IMR-90 (cell line): ENCODE data around the gene AAMP. TPM values are rescaled to one million over a fixed set of nuclear protein-coding genes. Genes with fewer than 3 reads are reported as not detected.

ENCODE experiments used
- ATAC-seq: fragments of 200-7000 bp; cut with Tn5 transposase; 2 replicates; pipeline ENCODE4 v1.9.1; 2020; ENCODE audit warnings: low read depth, mild to moderate bottlenecking, moderate library complexity
- BruUV-seq: library from RNA; stranded (reverse); fragments of 400-500 nt; replicated peaks from 2 replicates; lab custom pipeline; 2021; lab: Mats Ljungman, UMichigan
- CTCF ChIA-PET: fragments of 300-600 bp; formaldehyde crosslinking; extraction: SDS; loops from one replicate; lab custom pipeline; 2021; ENCODE audit warnings: antibody characterized with exemption; lab: Yijun Ruan, JAX
- POLR2A ChIA-PET: fragments of 300-600 bp; sonication (Branson Sonifier 250); formaldehyde crosslinking; loops from one replicate; lab custom pipeline; 2022; ENCODE audit warnings: antibody characterized with exemption; ENCODE audit not compliant: unreplicated experiment; lab: Charles Lee
- DNase-seq: peaks from one replicate; pipeline ENCODE4 v3.0.0; 2013
- H2AFZ ChIP-seq: replicated peaks from 2 replicates; pipeline ENCODE3; 2013; ENCODE audit warnings: low read length, mild to moderate bottlenecking; ENCODE audit not compliant: poor library complexity
- H2AK5ac ChIP-seq: 2 replicates; pipeline ENCODE4 v1.6.1; 2013; ENCODE audit warnings: low read depth, low read length, inconsistent platforms
- H2AK9ac ChIP-seq: replicated peaks from 2 replicates; pipeline ENCODE3; 2013; ENCODE audit warnings: mild to moderate bottlenecking, low read depth, low read length, moderate library complexity; ENCODE audit not compliant: poor library complexity
- H2BK120ac ChIP-seq: 2 replicates; pipeline ENCODE4 v1.6.1; 2013; ENCODE audit warnings: low read depth, low read length, inconsistent platforms
- H2BK15ac ChIP-seq: 3 replicates; pipeline ENCODE4 v1.6.1; 2013; ENCODE audit warnings: low read depth, low read length, inconsistent platforms
- H2BK20ac ChIP-seq: 2 replicates; pipeline ENCODE4 v1.6.1; 2013; ENCODE audit warnings: low read depth, mild to moderate bottlenecking, inconsistent platforms, low read length, moderate library complexity
- H2BK5ac ChIP-seq: 2 replicates; pipeline ENCODE4 v1.6.1; 2013; ENCODE audit warnings: mild to moderate bottlenecking, low read depth, low read length, inconsistent platforms; ENCODE audit not compliant: poor library complexity, severe bottlenecking
- H3K14ac ChIP-seq: replicated peaks from 2 replicates; pipeline ENCODE4 v1.6.1; 2013; ENCODE audit warnings: low read depth, low read length, inconsistent platforms
- H3K18ac ChIP-seq: 2 replicates; pipeline ENCODE4 v1.6.1; 2013; ENCODE audit warnings: low read depth, low read length, control low read depth
- H3K23ac ChIP-seq: 2 replicates; pipeline ENCODE4 v1.6.1; 2013; ENCODE audit warnings: low read depth, low read length, inconsistent platforms
- H3K27ac ChIP-seq: 2 replicates; pipeline ENCODE4 v1.5.1; 2013; ENCODE audit warnings: mild to moderate bottlenecking, control low read depth, low read length; ENCODE audit not compliant: insufficient read depth
- H3K27me3 ChIP-seq: 2 replicates; pipeline ENCODE4 v1.6.1; 2013; ENCODE audit warnings: low read length; ENCODE audit not compliant: control insufficient read depth, insufficient read depth
- H3K36me3 ChIP-seq: 2 replicates; pipeline ENCODE4 v1.6.1; 2013; ENCODE audit warnings: low read length, mixed read lengths; ENCODE audit not compliant: control insufficient read depth, insufficient read depth
- H3K4ac ChIP-seq: 2 replicates; pipeline ENCODE4 v1.6.1; 2013; ENCODE audit warnings: low read depth, low read length, inconsistent platforms
- H3K4me1 ChIP-seq: 2 replicates; pipeline ENCODE4 v1.6.1; 2013; ENCODE audit warnings: low read length, mixed read lengths; ENCODE audit not compliant: control insufficient read depth, insufficient read depth
- H3K4me2 ChIP-seq: 2 replicates; pipeline ENCODE4 v1.6.1; 2013; ENCODE audit warnings: low read depth, mild to moderate bottlenecking, control low read depth, low read length, moderate library complexity
- H3K4me3 ChIP-seq: 2 replicates; pipeline ENCODE4 v1.5.1; 2013; ENCODE audit warnings: low read depth, mild to moderate bottlenecking, control low read depth, low read length, moderate library complexity; ENCODE audit not compliant: insufficient read depth
- H3K56ac ChIP-seq: 2 replicates; pipeline ENCODE4 v1.6.1; 2013; ENCODE audit warnings: low read length, inconsistent platforms; ENCODE audit not compliant: insufficient read depth; ENCODE audit errors: extremely low read depth
- H3K79me1 ChIP-seq, 2 experiments: 2 replicates each; pipeline ENCODE4 v1.6.1; 2013; ENCODE audit warnings: low read length in 2 of 2, inconsistent platforms in 1 of 2, low read depth in 1 of 2
- H3K9ac ChIP-seq: 2 replicates; pipeline ENCODE4 v1.6.1; 2013; ENCODE audit warnings: low read depth, low read length, control low read depth
- H3K9me1 ChIP-seq: 2 replicates; pipeline ENCODE4 v1.6.1; 2013; ENCODE audit warnings: low read length, inconsistent platforms; ENCODE audit not compliant: insufficient read depth
- H3K9me3 ChIP-seq: 2 replicates; pipeline ENCODE4 v1.6.1; 2013; ENCODE audit warnings: low read length; ENCODE audit not compliant: control insufficient read depth, insufficient read depth
- H4K20me1 ChIP-seq: 2 replicates; pipeline ENCODE4 v1.6.1; 2013; ENCODE audit warnings: low read length, inconsistent platforms; ENCODE audit not compliant: insufficient read depth
- H4K5ac ChIP-seq: 2 replicates; pipeline ENCODE4 v1.6.1; 2013; ENCODE audit warnings: mild to moderate bottlenecking, low read depth, low read length, control low read depth
- H4K8ac ChIP-seq, 2 experiments: 2 replicates each; pipeline ENCODE4 v1.6.1; 2013; ENCODE audit warnings: low read depth in 2 of 2, low read length in 2 of 2, control low read depth in 1 of 2, inconsistent platforms in 1 of 2
- H4K91ac ChIP-seq: 2 replicates; pipeline ENCODE4 v1.6.1; 2013; ENCODE audit warnings: low read depth, low read length, inconsistent platforms; ENCODE audit not compliant: insufficient read depth
- CEBPB ChIP-seq: IDR thresholded peaks from 2 replicates; pipeline ENCODE4 v1.6.1; 2012; ENCODE audit warnings: low read depth, low read length, improper control_type of control experiment
- CTCF ChIP-seq: conservative IDR thresholded peaks from 2 replicates; pipeline ENCODE4 v1.5.1; 2012; ENCODE audit warnings: mild to moderate bottlenecking, low read depth, low read length, improper control_type of control experiment
- ELK1 ChIP-seq: fragments of 150-350 bp; IDR thresholded peaks from 2 replicates; pipeline ENCODE4 v1.6.1; 2016; ENCODE audit warnings: low read depth, mild to moderate bottlenecking, low read length, moderate library complexity, borderline replicate concordance
- FOS ChIP-seq: fragments of 150-350 bp; IDR thresholded peaks from 2 replicates; pipeline ENCODE4 v1.6.1; 2016; ENCODE audit warnings: low read depth, low read length
- MAZ ChIP-seq: IDR thresholded peaks from 2 replicates; pipeline ENCODE4 v1.6.1; 2012; ENCODE audit warnings: low read depth, mild to moderate bottlenecking, low read length, improper control_type of control experiment, moderate library complexity, borderline replicate concordance
- MXI1 ChIP-seq: IDR thresholded peaks from 2 replicates; pipeline ENCODE4 v1.6.1; 2012; ENCODE audit warnings: low read depth, mild to moderate bottlenecking, low read length, moderate library complexity, borderline replicate concordance
- POLR2A ChIP-seq: IDR thresholded peaks from 2 replicates; pipeline ENCODE4 v1.6.1; 2012; ENCODE audit warnings: mild to moderate bottlenecking, low read depth, low read length
- RAD21 ChIP-seq: IDR thresholded peaks from 2 replicates; pipeline ENCODE4 v1.6.1; 2012; ENCODE audit warnings: low read length, improper control_type of control experiment
- USF2 ChIP-seq: fragments of 150-350 bp; IDR thresholded peaks from 2 replicates; pipeline ENCODE4 v1.6.1; 2017; ENCODE audit warnings: mild to moderate bottlenecking, antibody characterized with exemption, low read length, low read depth
- WGBS, 2 experiments: methylation state at CpG; one replicate each; pipeline versions ENCODE4 v1.1.5 to v1.1.7; 2013; ENCODE audit warnings: missing lambda C conversion rate in 2 of 2; ENCODE audit not compliant: insufficient read length in 1 of 2; ENCODE audit errors: extremely low coverage in 2 of 2; 5-methylcytosine and 5-hydroxymethylcytosine counted together
- dilution Hi-C: fragments of 300-500 bp; cut with HindIII; formaldehyde crosslinking; loops from one replicate; pipeline ENCODE4 v1.14.3; 2018; ENCODE audit warnings: low sequenced_read_pairs; ENCODE audit not compliant: unreplicated experiment
- in situ Hi-C: fragments of 300-500 bp; cut with MboI; formaldehyde crosslinking; loops from 3 replicates; pipeline ENCODE4 v1.14.3; 2019; ENCODE audit warnings: low sequenced_read_pairs, inconsistent platforms, mixed read lengths
- intact Hi-C: fragments of 100-400 bp; cut with micrococcal nuclease; formaldehyde crosslinking; loops from 2 replicates; pipeline ENCODE4 v1.10.0; 2022
- polyA plus RNA-seq, 3 experiments: library from polyadenylated mRNA; depleted of rRNA; stranded (reverse); fragments of >200 nt; gene quantifications; 2 replicates each; pipeline ENCODE4 v1.2.3, GENCODE V29; 2012; ENCODE audit warnings: low replicate concordance in 1 of 3
- total RNA-seq: library from RNA; depleted of rRNA; stranded (reverse); fragments of >200 nt; gene quantifications from 2 replicates; pipeline ENCODE4 v1.2.3, GENCODE V29; 2012

Gene AAMP
- total and polyA plus RNA-seq, 2 of the 4 experiments (the other 2 are of a cell fraction) = 104 to 112 TPM

GRCh38 chr2:218244665-218245064 lies 25.3 kb downstream of the AAMP start:
- CTCF ChIA-PET = no interaction called here

More at GRCh38 chr2:218244665-218245064, 25.3 kb downstream of the AAMP start:
- Histone ChIP-seq H2AFZ (no peak overlapping the region), H3K27me3 (no peaks in the 10 kb centered on the region), H3K14ac (no peak overlapping the region), H4K8ac (no peak overlapping the region), H3K36me3 (peaks cover 68% of the 10 kb centered on the region), H4K5ac (no peak overlapping the region), H3K4me3 (no peak overlapping the region), H3K23ac (no peak overlapping the region), H2AK5ac (no peak overlapping the region), H4K91ac (no peak overlapping the region), H3K4ac (no peak overlapping the region), H3K18ac (no peak overlapping the region), H2AK9ac (no peak overlapping the region), H3K79me1 (peaks cover 39 to 66% of the 10 kb centered on the region in 2 experiments), H3K9me3 (no peaks in the 10 kb centered on the region), H2BK20ac (no peak overlapping the region), H3K9me1 (0 out of 2 replicates have a peak, but pooled peaks cover 5% of the 10 kb centered on the region), H4K20me1 (peaks cover 27% of the 10 kb centered on the region), H3K56ac (no peak overlapping the region), H2BK15ac (no peak overlapping the region), H3K4me1 (no peaks in the 10 kb centered on the region), H2BK120ac (no peak overlapping the region), H3K27ac (no peak overlapping the region), H2BK5ac (no peak overlapping the region), H3K9ac (no peak overlapping the region), H3K4me2 (no peak overlapping the region)
- intact Hi-C loops = no loop called here
- ATAC-seq (no peak), DNase-seq (no peak)
- in situ Hi-C loops = no loop called here
- dilution Hi-C loops = no loop called here
- TF ChIP-seq MXI1 (no peak), POLR2A (no peak), FOS (no peak), MAZ (no peak), CEBPB (no peak), ELK1 (no peak), RAD21 (no peak), CTCF (no peak), USF2 (no peak)
- POLR2A ChIA-PET = no interaction called here
- WGBS, 2 experiments = 80% methylated on average over 1 of the region's 2 CpGs; no CpG with 5 or more reads in 1 of the 2 experiments
- BruUV-seq = no TSS peak
